ENCODE measurements around the gene CENPP.

CENPP gene

DNA sequence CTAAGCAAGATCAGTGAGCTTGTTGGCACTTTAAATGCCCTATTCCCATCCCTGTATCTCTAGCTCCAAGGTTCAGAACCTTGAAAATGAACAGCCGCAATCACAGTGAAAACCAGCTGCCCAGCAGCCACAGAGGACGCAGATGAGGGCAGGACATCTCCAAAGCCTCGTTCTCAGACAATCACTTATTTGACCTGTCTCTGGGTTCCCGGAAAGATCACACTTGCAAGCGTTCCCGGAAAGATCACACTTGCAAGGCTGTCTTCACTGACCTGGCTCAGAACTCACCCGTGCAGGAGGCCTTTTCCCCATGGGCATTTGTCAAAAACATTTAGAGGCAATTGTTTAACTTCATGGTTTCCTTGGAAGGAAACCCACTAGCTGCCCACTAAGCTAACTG is 318.5 kb downstream of the CENPP start:
- no peak for DNase-seq

DNA sequence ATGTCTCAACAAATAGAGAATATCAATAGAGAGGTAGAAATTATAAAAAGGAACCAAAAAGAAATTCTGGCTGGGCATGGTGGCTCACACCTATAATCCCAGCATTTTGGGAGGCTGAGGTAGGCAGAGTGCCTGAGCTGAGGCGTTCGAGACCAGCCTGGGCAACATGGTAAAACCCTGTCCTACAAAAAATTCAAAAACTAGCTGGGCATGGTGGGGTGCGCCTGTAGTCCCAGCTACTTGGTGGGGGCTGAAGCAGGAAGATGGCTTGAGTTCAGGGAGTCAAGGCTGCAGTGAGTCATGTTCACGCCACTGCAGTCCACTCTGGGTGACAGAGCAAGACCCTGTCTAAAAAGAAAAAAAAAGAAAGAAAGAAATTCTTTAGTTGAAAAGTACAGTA is 319.3 kb downstream of the CENPP start:
- DNase-seq = no peak

DNA sequence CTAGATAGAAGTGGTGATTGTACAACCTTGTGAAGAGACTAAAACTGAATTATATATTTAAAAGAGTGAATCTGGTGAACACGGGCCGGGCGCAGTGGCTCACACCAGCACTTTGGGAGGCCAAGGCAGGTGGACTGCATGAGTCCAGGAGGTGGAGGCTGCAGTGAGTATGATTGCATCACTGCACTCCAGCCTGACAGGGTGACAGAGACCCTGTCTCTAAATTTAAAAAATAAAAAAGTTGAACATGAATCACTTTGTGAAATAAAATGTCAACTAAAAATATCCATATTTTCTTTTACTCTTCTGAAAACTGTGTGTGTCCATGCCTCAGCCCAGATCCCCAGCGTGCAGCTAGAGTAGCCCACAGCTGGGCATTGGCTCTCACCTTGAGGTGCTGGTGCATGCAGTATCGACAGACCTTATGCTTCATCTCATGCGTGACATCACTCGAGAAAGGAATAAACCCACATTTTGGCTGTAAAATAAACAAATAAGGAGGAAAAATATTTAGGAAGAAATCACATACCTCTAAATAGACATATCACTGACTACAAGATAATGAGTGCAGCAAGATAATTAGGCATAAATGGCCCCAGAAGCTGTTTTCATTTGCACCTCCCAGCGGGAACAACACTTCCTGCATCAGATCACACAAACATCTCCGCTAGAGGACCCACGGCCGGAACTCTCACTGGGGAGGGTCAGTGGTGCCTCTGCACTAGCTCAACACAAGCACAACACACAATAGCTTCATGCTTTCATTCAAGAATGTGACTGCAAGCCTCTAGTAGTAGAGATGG is 322.1 kb downstream of the CENPP start:
- no peak for DNase-seq

DNA sequence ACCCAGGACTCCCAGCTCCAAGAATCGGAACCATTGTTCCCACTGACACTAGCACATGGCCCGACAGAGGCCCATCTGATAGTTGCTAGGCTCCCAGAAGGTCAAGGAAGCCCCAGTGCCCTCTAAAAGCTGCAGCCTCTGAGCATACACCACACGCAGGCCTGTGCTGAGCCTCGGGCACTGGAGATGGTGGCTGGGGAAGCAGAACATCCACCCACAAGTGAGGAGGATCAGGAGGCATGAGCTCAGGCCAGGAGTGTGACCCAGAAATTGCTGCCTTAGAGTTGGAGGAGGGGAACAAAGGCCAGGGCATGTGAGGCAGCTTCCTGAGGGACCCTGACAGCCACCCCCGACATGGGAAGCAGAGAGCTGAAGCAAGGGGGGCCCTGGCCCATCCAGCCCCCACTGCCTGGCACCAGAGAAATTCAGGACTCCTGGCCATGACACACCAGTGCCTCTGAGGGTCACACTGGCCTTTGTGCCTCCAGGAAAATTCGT is 322.8 kb downstream of the CENPP start:
- no peak for DNase-seq

DNA sequence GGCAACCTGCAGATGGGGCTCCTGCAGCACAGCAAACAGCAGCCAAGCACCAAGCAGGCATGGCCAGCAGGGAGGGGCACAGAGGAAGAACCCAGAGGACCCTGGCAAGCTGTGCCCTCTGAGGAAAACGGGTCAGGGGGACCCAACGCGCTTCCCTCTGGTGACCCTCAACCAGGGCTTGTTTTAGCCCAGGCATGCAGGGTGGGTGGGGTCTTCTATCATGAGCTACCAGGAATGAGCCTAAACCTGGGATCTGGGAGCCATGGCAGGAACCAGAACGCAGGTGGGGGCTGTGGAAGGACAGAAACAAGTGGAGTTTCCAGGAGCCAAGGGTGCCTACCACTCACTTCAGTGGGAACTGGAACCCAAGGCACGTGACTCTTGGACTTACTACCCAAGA is 323.3 kb downstream of the CENPP start:
- no peak for DNase-seq

DNA sequence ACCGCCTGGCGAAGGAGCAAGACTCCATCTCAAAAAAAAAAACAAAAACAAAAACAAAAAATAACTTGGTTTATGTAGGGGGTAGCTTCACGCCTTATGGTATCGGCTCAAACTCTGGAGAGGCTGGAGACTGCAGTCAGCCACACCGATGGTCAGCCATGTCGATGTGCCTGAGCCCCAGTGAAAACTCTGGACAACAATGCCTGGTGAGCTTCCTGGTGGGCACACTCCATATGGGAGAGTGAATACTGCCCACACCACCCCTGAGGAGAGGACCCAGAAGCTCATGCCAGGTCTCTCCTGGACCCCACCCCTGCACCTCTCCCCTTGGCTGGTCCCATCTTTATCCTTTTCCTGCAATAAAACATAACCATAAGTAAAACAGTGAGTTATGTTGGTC is 324.5 kb downstream of the CENPP start:
- no peak for DNase-seq

DNA sequence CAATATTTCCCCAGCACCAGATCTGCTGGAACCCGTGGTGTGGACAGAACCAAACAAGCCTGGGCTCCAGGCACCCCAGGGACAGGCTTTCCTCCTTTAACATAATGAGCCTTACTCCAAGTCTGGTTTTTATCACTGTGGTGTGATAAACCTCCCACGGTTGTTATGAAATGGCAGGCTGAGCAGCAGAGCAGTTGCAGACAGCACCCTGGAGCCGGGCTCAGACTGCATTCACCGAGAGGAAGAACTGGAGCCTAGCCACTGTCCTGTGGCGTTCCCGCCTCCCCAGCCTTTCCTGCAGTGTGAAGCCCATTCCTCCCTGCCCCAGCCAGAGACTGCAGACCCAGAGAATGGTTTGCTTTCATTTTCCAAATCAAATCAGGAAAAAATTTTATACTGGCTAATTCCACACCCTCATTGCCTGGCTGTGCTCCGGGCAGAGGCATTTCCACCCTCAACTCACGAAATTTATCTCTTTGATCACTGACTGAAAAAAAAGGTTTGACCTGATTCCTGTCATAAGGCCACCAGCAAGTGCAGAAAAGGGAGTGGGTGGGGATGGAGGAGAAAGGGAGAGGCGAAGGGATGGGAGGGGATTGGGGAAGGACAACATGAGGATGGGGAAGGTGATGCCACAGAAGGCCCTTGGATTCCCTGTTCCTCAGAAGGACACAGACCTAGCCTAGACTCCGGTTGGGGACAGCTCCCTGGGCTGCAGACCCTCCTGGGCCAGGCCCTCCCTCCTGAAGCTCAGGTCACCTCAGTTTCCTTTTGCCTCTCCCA is 325.3 kb downstream of the CENPP start:
- no peak for DNase-seq

DNA sequence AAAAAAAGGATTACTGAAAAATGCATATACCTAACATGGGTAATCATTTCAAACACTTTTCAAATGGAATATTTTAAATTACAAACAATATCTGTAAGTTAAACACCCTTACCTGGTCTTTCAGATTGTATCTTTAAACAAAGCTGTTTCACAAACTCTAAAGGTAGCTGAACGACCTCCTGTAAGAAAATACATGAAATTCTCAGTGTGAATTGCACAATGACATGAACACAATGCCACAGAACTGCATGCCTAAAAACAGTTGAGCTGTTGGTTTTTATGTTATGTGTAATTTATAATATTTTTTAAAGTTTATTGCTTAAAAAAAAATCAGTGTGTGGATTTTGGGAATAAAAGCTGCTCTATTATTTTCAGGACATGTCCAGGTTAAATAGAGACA is 326.7 kb downstream of the CENPP start:
- no peak for DNase-seq

DNA sequence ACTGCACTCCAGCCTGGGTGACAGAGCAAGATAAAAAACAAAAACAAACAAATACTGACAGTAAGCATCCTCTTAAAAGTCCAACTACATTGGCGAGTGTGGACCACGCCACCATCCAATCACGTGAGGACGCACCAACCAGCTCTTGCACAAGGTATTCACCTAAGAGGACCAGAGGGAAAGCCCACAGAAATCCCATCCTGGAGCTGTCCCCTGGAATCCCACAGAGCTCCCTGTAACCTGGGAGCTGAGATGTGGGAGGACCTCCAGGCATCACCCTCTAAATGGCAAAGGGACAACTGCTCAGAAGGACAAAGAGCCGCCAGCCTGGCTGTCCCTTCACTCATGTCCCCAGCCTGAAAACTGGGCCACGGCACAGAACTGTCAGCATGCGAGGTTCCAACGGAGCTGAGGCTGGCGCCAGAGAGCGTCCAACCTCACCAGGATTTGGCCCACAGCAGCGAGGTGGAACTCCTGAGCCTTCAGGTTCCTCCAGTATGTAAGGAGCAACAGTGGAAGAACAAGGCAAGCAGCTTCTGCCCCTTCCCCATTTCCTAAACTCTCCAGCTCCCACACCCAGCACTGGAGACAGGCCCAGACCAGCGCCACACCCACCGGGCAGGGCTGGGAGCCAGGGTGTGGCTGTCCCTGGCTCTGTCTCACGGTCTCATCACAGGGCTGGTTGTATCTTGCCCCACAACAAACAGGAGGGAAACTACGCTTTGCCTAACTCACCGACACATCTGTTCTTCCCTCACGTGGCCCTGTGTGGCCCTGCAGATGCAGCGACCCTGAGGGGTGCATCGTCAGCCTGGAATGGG is 328.9 kb downstream of the CENPP start:
- no peak for DNase-seq

DNA sequence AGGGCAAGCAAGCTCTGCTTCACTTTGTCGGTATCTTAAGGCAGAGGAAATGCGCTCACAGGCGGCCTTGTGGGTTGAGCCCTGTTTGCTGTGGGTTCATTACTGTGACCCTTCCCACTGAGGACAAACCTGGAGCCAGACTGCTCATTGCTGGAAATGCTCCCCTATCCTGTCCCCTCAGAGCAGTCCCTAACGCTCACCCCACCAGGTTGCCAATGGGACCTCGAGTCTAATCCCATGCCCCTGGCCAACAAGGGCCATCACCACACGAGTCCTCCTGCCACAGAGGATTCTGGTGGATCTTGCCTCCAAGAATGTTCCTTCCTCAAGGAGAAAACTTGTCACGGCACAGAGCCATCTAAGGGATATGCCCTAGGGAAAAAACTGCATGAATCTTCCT is 329.6 kb downstream of the CENPP start:
- DNase-seq = no peak

DNA sequence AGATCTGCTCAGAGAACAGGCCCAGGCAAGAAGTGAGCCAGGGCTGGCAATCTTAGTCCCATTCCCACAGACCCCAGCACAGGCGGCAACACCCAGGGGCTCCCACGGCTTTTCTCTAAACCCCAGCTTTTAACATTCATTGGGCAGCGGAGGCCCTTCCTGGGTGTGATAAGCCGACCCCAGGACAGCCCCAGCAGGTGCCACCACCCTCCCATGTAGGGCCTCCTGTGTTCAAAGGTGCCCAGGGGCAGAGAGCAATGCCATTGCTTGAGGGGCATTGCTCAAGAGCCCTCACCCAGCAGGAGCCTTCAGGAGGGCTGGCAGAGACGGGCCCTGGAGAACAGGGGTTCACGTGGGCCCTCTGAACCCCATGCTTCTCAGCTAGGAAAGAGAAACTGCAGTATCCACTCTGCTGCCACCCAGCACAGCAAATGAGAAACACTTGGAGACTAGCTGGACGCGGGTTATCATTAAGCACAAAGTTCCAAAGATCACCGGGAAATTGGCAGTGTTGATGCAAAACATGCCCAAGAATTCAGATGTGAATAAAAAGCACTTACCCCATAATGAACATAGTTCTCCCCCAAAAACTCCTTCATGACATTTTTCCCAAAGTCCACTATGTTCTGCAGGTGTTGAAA is 330.3 kb downstream of the CENPP start:
- no peak for DNase-seq

DNA sequence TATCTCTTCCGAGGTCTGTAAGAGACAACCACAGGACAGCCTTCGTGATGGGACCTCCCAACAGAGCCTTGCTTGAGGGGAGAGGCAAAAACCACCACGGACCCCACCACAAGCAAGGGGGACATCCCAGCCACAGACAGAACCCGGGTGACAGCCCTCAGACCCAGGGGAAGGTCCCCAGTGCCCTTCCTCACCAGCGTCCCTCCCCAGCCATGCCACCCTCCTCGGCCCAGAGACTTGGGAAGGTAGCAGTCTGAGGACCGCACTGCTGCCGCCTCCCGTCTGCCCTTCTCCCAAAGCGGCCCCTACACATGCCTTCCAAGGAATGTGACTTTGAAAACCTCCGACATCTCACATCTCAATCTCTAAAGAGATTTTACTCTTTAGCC is 330.8 kb downstream of the CENPP start:
- DNase-seq = no peak

DNA sequence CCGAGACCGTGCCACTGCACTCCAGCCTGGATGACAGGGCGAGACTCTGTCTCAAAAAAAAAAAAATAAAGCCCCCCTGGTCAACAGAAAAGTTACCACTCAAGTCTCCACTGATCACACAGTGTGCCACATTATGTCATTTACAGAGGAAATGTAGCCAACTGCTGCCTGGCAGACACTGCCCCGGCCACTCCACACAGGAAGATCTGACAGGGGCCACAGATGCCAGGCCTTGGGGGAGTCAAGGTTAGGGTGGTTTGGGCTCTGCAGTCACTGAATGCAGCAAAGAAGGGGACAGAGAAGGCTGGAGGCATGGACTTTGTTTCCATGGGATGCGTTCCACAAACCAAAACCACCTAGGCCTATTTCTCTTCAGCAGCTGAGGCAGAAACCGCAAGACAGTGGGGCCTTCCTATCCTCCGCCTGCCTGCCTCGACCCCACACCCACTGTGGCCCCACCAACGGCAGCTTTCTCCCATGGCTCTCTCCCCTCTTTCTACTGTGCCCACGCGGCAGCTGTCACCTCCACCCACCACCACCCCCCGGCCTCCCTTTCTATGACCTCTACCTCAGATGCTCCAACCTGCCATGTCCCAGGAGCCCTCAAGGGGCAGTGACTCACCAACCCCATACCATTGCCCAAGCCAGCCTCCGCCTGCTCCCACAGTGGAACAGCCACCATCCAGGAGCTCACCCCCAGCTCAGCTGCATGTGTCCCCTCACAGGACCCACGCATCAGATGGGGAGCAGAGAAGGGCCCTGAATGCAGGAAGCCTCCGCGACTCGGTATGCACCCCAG is 331.7 kb downstream of the CENPP start:
- no peak for DNase-seq

DNA sequence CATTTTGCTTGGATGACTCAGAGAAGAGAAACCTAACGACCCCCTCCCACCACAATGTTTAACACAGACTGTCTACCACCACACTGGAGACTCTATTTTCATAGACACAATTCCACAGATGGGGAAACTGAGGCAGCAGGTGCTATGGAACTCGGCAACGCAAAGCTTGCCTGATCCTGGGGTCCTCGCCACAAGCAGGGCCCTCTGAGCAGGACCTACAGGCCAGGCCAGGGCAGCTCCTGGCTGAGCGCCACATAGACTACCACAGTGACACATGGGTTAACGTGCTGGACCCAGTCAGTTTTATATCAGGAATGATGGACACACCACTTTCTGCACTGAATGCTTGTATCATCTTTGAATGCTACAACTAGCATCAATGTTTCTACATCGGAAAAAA is 332.4 kb downstream of the CENPP start:
- DNase-seq = no peak

DNA sequence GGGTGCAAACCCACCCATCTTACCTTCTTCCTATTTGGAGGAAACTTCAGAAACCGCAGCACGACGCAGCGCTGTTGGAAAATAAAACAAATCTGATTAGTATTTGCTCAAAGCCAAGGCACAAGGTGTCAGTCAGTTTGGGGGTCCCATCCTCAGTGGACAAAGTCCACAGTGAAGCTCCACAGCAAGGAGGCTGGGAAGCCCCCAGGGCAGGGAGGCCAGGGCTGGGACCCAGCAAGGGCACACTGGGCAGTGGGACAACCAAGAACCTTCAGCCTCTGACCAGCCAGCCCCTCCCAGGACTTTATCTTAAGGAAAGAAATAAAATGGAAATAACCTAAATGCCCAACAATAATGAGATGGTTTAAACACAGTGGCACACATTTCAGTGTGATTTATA is 332.9 kb downstream of the CENPP start:
- no peak for DNase-seq

DNA sequence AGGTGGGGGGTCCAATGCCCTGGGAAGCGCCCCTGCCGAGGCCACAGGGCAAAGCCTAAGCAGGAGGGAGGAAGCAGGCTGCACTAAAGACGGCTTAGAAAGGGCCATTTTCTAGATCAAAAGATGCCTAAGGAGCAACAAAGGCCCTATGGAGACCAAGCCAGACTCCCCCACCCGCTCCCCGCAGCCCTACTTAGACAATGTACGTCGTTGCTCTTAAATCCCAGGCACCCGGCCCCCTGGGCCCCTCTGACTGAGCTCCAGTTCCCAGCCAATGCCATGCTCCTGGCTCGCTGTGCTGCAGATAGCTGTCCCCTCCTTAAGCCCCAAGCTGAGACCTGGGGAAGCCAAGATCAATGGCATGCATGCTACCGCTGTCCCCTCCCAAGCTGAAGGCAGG is 333.8 kb downstream of the CENPP start:
- no peak for DNase-seq

DNA sequence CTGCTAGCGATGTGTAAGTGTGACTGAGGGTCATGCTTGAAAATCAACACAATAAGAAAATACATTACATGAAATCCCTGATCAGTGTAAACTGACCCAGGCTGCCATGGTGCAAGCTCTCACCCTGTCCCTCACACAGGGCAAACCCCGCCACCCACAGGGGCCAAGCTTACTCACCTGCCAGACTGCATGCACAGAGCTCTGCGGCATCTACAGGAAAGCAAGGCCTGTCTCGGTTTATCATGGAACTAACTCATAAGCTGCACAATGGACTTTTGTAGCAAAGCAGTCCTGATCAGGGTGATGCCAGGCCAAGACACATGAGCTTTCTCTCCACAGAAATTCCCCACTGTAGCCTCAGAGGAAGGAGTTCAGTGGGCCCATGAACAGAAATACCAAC is 334.5 kb downstream of the CENPP start:
- no peak for DNase-seq

DNA sequence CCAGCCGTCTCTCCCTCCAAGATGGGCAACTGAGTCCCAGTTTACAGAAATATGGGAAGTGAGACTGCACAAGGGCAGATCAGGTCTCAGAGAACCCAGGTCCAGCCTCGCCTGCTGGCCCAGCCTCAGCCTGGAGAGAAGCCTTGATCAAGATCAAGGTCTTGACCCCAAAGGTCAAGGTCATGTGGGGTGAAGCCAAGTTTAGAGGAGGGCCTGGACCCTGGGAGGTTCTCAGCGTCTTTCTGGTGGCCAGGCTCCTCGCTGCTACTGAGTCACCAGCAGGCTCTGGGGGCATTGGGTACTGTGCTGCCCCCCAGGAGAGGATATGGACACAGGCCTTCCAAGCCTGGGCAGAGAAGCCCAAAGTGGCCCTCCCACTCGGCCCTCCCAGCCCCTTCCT is 335.4 kb downstream of the CENPP start:
- DNase-seq = no peak

DNA sequence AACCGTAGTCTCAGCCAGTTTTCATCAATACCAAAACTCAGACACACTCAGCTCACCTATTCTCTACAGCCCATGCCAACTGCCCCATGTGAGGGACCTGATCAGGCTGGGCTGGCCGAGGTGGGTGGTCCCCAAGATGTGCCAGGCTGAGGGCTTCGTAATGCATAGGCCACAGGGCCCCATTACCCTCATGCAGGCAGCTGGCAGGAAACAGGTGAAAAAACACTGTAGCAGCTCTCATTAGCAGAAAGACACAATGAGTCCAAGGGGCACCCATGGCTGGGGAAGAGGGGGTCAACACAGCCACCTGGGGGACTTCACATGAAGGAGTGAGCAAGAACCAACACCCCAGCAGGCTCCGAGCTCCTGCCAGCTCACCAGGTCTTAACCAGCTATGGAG is 336.0 kb downstream of the CENPP start:
- no peak for DNase-seq

DNA sequence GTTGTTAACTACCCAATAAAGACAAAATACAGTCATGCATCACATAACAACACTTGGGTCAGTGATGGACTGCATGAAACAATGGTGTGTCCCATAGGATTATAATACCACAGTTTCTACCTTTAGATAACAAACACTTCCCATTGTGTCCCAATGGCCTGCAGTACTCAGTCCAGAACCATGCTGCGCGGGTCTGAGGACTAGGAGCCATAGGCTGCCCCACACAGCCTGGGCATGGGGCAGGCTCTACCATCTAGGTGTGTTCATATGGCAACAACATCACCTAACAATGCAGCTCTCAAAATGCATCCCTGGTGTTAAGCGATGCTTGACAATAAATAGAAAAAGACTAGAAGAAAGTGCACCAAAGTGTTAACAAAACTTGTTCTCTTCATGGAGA is 337.4 kb downstream of the CENPP start:
- no peak for DNase-seq

DNA sequence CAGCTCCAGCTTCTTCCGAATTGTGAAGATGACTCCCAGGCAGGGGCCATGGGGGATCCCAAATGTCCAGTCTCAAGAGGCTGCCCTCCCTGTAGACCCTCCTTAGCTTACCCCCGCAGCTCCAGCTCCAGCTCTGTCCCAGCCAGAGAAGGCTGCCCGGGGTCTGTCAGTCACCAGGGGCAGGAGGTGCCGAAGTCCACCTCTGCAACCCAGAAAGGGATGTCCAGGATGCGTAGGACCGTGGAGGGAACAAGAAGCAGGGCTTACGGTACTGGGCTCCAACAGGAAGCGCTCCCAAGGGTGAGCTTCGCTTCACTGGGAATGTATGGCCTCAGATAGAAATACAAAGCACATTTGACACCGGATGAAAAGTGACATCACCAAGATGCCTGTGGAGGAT is 338.2 kb downstream of the CENPP start:
- DNase-seq = no peak
